Measurements from ENCODE around the gene FADS2.

The FADS2 gene

GRCh38 chr11:61855939-61856680 is 28.0 kb downstream of the FADS2 start:
- Histone ChIP-seq H4K91ac (ENCODE audit: low read depth, low read length) (no peak overlapping the region), H3K27me3 (ENCODE audit: insufficient read depth, low read length) (no peaks in the 10 kb centered on the region), H4K8ac (ENCODE audit: low read depth, low read length) (no peak overlapping the region), H3K27ac (ENCODE audit: low read depth, low read length) (no peak overlapping the region), H2BK12ac (ENCODE audit: low read length) (no peak overlapping the region), H3K79me1 (ENCODE audit: low read length) (no peaks in the 10 kb centered on the region), H3K18ac (ENCODE audit: low read length) (no peak overlapping the region), H3K9me3 (ENCODE audit: insufficient read depth, low read depth, low read length) (no peaks in the 10 kb centered on the region), H3K36me3 (ENCODE audit: control insufficient read depth in 1 of 2, insufficient read depth in 2 of 2, low read length in 2 of 2) (peaks cover 77 to 79% of the 10 kb centered on the region in 2 experiments), H2AK5ac (ENCODE audit: low read length) (no peak overlapping the region), H3K4me1 (ENCODE audit: control insufficient read depth in 1 of 2, insufficient read depth in 2 of 2, low read length in 2 of 2) (no peaks in the 10 kb centered on the region), H4K12ac (ENCODE audit: low read depth, low read length) (no peak overlapping the region), H2BK120ac (ENCODE audit: insufficient read depth, low read length, poor library complexity) (no peak overlapping the region), H3K9ac (ENCODE audit: low read length) (no peak overlapping the region), H3K79me2 (ENCODE audit: control insufficient read depth, insufficient read depth, low read length, poor library complexity) (no peaks in the 10 kb centered on the region), H3K14ac (ENCODE audit: low read length) (no peak overlapping the region), H3K4ac (ENCODE audit: low read depth, low read length) (no peak overlapping the region), H3K4me3 (ENCODE audit: low read depth, low read length) (no peak overlapping the region), H2AFZ (ENCODE audit: insufficient read depth, low read length, poor library complexity) (no peak overlapping the region), H3K4me2 (ENCODE audit: low read length) (no peak overlapping the region), H2BK5ac (ENCODE audit: low read depth, low read length, poor library complexity) (no peak overlapping the region), H3K23ac (ENCODE audit: low read length) (no peak overlapping the region)
- WGBS (ENCODE audit: extremely low coverage, insufficient coverage, insufficient read length): no CpG with 5 or more reads among the region's 12 CpGs
- DNase-seq: no peak

- Histone ChIP-seq H3K4me3 (ENCODE audit: low read depth, low read length) (no peak overlapping the region), H2AK5ac (ENCODE audit: low read length) (no peak overlapping the region), H3K36me3 (ENCODE audit: control insufficient read depth in 1 of 2, insufficient read depth in 2 of 2, low read length in 2 of 2) (peaks cover 79 to 80% of the 10 kb centered on the region in 2 experiments), H3K4me2 (ENCODE audit: low read length) (no peak overlapping the region), H4K91ac (ENCODE audit: low read depth, low read length) (no peak overlapping the region), H3K18ac (ENCODE audit: low read length) (no peak overlapping the region), H4K8ac (ENCODE audit: low read depth, low read length) (no peak overlapping the region), H3K14ac (ENCODE audit: low read length) (no peak overlapping the region), H2BK12ac (ENCODE audit: low read length) (no peak overlapping the region), H3K9ac (ENCODE audit: low read length) (no peak overlapping the region), H3K4me1 (ENCODE audit: control insufficient read depth in 1 of 2, insufficient read depth in 2 of 2, low read length in 2 of 2) (no peaks in the 10 kb centered on the region), H3K79me2 (ENCODE audit: control insufficient read depth, insufficient read depth, low read length, poor library complexity) (no peaks in the 10 kb centered on the region), H3K27ac (ENCODE audit: low read depth, low read length) (no peak overlapping the region), H3K79me1 (ENCODE audit: low read length) (no peaks in the 10 kb centered on the region), H3K23ac (ENCODE audit: low read length) (no peak overlapping the region), H2BK120ac (ENCODE audit: insufficient read depth, low read length, poor library complexity) (no peak overlapping the region), H3K27me3 (ENCODE audit: insufficient read depth, low read length) (no peaks in the 10 kb centered on the region), H2BK5ac (ENCODE audit: low read depth, low read length, poor library complexity) (no peak overlapping the region), H3K9me3 (ENCODE audit: insufficient read depth, low read depth, low read length) (no peaks in the 10 kb centered on the region), H4K12ac (ENCODE audit: low read depth, low read length) (no peak overlapping the region), H3K4ac (ENCODE audit: low read depth, low read length) (no peak overlapping the region), H2AFZ (ENCODE audit: insufficient read depth, low read length, poor library complexity) (no peak overlapping the region)
- DNase-seq: no peak
- no CpG with 5 or more reads among the region's 16 CpGs for WGBS (ENCODE audit: extremely low coverage, insufficient coverage, insufficient read length)
These were observed 32.2 kb downstream of the FADS2 start for GRCh38 chr11:61860054-61860903.

- Histone ChIP-seq H4K91ac (ENCODE audit: low read depth, low read length) (no peak overlapping the region), H3K27ac (ENCODE audit: low read depth, low read length) (no peak overlapping the region), H2AK5ac (ENCODE audit: low read length) (no peak overlapping the region), H4K8ac (ENCODE audit: low read depth, low read length) (no peak overlapping the region), H2BK12ac (ENCODE audit: low read length) (no peak overlapping the region), H3K9ac (ENCODE audit: low read length) (no peak overlapping the region), H4K12ac (ENCODE audit: low read depth, low read length) (no peak overlapping the region), H3K79me1 (ENCODE audit: low read length) (no peaks in the 10 kb centered on the region), H2BK5ac (ENCODE audit: low read depth, low read length, poor library complexity) (no peak overlapping the region), H3K23ac (ENCODE audit: low read length) (no peak overlapping the region), H3K9me3 (ENCODE audit: insufficient read depth, low read depth, low read length) (no peaks in the 10 kb centered on the region), H2BK120ac (ENCODE audit: insufficient read depth, low read length, poor library complexity) (no peak overlapping the region), H3K4ac (ENCODE audit: low read depth, low read length) (no peak overlapping the region), H3K4me1 (ENCODE audit: control insufficient read depth in 1 of 2, insufficient read depth in 2 of 2, low read length in 2 of 2) (peaks cover 0 to 4% of the 10 kb centered on the region in 2 experiments), H2AFZ (ENCODE audit: insufficient read depth, low read length, poor library complexity) (no peak overlapping the region), H3K79me2 (ENCODE audit: control insufficient read depth, insufficient read depth, low read length, poor library complexity) (no peaks in the 10 kb centered on the region), H3K4me2 (ENCODE audit: low read length) (no peak overlapping the region), H3K14ac (ENCODE audit: low read length) (no peak overlapping the region), H3K18ac (ENCODE audit: low read length) (no peak overlapping the region), H3K36me3 (ENCODE audit: control insufficient read depth in 1 of 2, insufficient read depth in 2 of 2, low read length in 2 of 2) (peaks cover 78 to 80% of the 10 kb centered on the region in 2 experiments), H3K27me3 (ENCODE audit: insufficient read depth, low read length) (no peaks in the 10 kb centered on the region), H3K4me3 (ENCODE audit: low read depth, low read length) (no peak overlapping the region)
- no CpG with 5 or more reads among the region's 9 CpGs for WGBS (ENCODE audit: extremely low coverage, insufficient coverage, insufficient read length)
- no peak for DNase-seq
These were observed 33.5 kb downstream of the FADS2 start for GRCh38 chr11:61861634-61862033.

DNA sequence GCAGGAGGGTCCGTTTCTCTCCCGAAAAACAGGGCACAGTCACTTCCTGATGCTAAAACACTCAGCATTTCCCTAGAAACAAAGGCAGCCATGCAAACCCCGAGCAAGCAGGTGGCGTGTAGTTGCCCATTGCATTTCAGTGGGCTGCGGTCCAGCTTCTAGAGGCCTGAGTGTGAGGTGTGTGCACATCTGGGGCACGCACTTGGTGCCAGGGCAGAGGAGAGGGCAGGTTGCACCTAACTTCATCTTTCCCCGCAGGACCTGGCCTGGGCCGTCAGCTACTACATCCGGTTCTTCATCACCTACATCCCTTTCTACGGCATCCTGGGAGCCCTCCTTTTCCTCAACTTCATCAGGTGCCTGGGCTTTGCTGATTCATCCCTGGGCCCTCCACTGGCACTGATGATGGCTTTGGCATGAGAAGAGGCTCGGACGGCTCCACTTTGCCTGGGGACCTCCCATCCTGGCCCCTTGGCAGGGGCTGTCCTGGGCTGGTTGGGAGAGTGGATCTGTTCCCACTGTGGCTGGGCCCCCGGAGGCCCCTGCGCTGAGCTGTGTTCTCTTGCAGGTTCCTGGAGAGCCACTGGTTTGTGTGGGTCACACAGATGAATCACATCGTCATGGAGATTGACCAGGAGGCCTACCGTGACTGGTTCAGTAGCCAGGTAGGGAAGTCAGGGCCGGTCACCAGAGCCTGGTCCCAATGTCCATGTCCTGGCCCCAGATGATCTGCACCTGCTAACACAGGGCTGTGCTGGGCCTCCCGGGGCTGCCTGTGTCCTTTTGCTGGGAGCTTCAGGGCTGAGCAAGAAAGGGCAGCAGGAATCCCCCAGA is 34.8 kb downstream of the FADS2 start:
- Histone ChIP-seq H3K23ac (ENCODE audit: low read length) (no peak overlapping the region), H3K9me3 (ENCODE audit: insufficient read depth, low read depth, low read length) (no peaks in the 10 kb centered on the region), H2AFZ (ENCODE audit: insufficient read depth, low read length, poor library complexity) (no peak overlapping the region), H2BK12ac (ENCODE audit: low read length) (no peak overlapping the region), H3K18ac (ENCODE audit: low read length) (no peak overlapping the region), H3K4me3 (ENCODE audit: low read depth, low read length) (no peak overlapping the region), H3K79me2 (ENCODE audit: control insufficient read depth, insufficient read depth, low read length, poor library complexity) (no peaks in the 10 kb centered on the region), H4K91ac (ENCODE audit: low read depth, low read length) (no peak overlapping the region), H2BK5ac (ENCODE audit: low read depth, low read length, poor library complexity) (no peak overlapping the region), H3K4ac (ENCODE audit: low read depth, low read length) (no peak overlapping the region), H4K8ac (ENCODE audit: low read depth, low read length) (no peak overlapping the region), H2AK5ac (ENCODE audit: low read length) (no peak overlapping the region), H3K4me1 (ENCODE audit: control insufficient read depth in 1 of 2, insufficient read depth in 2 of 2, low read length in 2 of 2) (peaks cover 0 to 4% of the 10 kb centered on the region in 2 experiments), H3K14ac (ENCODE audit: low read length) (no peak overlapping the region), H3K9ac (ENCODE audit: low read length) (no peak overlapping the region), H3K4me2 (ENCODE audit: low read length) (no peak overlapping the region), H3K36me3 (ENCODE audit: control insufficient read depth in 1 of 2, insufficient read depth in 2 of 2, low read length in 2 of 2) (peaks cover 73 to 74% of the 10 kb centered on the region in 2 experiments), H3K27ac (ENCODE audit: low read depth, low read length) (no peak overlapping the region), H3K27me3 (ENCODE audit: insufficient read depth, low read length) (no peaks in the 10 kb centered on the region), H3K79me1 (ENCODE audit: low read length) (no peaks in the 10 kb centered on the region), H4K12ac (ENCODE audit: low read depth, low read length) (no peak overlapping the region), H2BK120ac (ENCODE audit: insufficient read depth, low read length, poor library complexity) (no peak overlapping the region)
- DNase-seq: no peak
- no CpG with 5 or more reads among the region's 18 CpGs for WGBS (ENCODE audit: extremely low coverage, insufficient coverage, insufficient read length)
